K562 (cell line): ENCODE measurements around the gene ADNP. TPM values are rescaled to one million over a fixed set of nuclear protein-coding genes. Genes with fewer than 3 reads are reported as not detected.

Source experiments
- BRF1 ChIP-seq: IDR thresholded peaks from 3 replicates; pipeline ENCODE4 v1.6.1; 2011; ENCODE audit warnings: borderline replicate concordance, mild to moderate bottlenecking; ENCODE audit not compliant: insufficient read length; ENCODE audit errors: extremely low read depth
- ETV1 ChIP-seq: fragments of 450-650 bp; conservative IDR thresholded peaks from 2 replicates; pipeline ENCODE4 v1.6.1; 2016; ENCODE audit warnings: missing genetic modification characterization, control low read depth, low read depth, missing compliant biosample characterization
- FOXJ3 ChIP-seq: sonication (generic); formaldehyde crosslinking; IDR thresholded peaks from 2 replicates; pipeline ENCODE4 v1.4.0; 2020; ENCODE audit warnings: mild to moderate bottlenecking, missing genetic modification reagents
- KAT7 ChIP-seq: sonication (generic); formaldehyde crosslinking; IDR thresholded peaks from 2 replicates; pipeline ENCODE4 v1.8.0; 2022; ENCODE audit warnings: missing genetic modification reagents, mild to moderate bottlenecking, borderline replicate concordance
- PHF20 ChIP-seq: fragments of 450-650 bp; IDR thresholded peaks from 2 replicates; pipeline ENCODE4 v1.6.1; 2018; ENCODE audit not compliant: partially characterized antibody
- PHF21A ChIP-seq: fragments of 450-650 bp; IDR thresholded peaks from 2 replicates; pipeline ENCODE4 v1.6.1; 2017; ENCODE audit warnings: low read depth, borderline replicate concordance
- RBBP5 ChIP-seq: fragments of 200-600 bp; sonication (generic); IDR thresholded peaks from 2 replicates; pipeline ENCODE4 v1.6.1; 2012; ENCODE audit warnings: borderline replicate concordance, mild to moderate bottlenecking, low read length, control low read depth, inconsistent platforms; ENCODE audit not compliant: insufficient read depth, poor library complexity, severe bottlenecking
- RBM39 ChIP-seq: fragments of 200-400 bp; formaldehyde crosslinking; optimal IDR thresholded peaks from 2 replicates; pipeline ENCODE3; 2018; ENCODE audit warnings: low read depth, low read length
- RFX1 ChIP-seq: fragments of 450-650 bp; IDR thresholded peaks from 2 replicates; pipeline ENCODE4 v1.6.1; 2016; ENCODE audit warnings: mild to moderate bottlenecking, moderate library complexity
- RREB1 ChIP-seq: fragments of 250-450 bp; sonication (Bioruptor Pico); IDR thresholded peaks from 2 replicates; pipeline ENCODE4 v1.4.0; 2020
- STAG1 ChIP-seq: sonication (generic); formaldehyde crosslinking; IDR thresholded peaks from 2 replicates; pipeline ENCODE4 v1.5.0; 2020; ENCODE audit warnings: missing genetic modification reagents, borderline replicate concordance
- ZBTB1 ChIP-seq: sonication (generic); formaldehyde crosslinking; IDR thresholded peaks from 2 replicates; pipeline ENCODE4 v1.8.1; 2023; ENCODE audit warnings: missing genetic modification reagents, low read depth, mild to moderate bottlenecking, borderline replicate concordance
- ZEB2 ChIP-seq: fragments of 450-650 bp; IDR thresholded peaks from 2 replicates; pipeline ENCODE4 v1.6.1; 2016
- ZNF133 ChIP-seq: fragments of 250-450 bp; sonication (Bioruptor Pico); IDR thresholded peaks from 2 replicates; pipeline ENCODE4 v1.4.0; 2020; ENCODE audit warnings: mild to moderate bottlenecking
- ZNF217 ChIP-seq: sonication (generic); formaldehyde crosslinking; IDR thresholded peaks from 2 replicates; pipeline ENCODE4 v1.8.0; 2022; ENCODE audit warnings: mild to moderate bottlenecking, missing genetic modification reagents
- ZNF280B ChIP-seq: fragments of 250-450 bp; sonication (Bioruptor Pico); IDR thresholded peaks from 2 replicates; pipeline ENCODE4 v1.5.1; 2021; ENCODE audit warnings: mild to moderate bottlenecking
- ZNF316 ChIP-seq: fragments of 450-650 bp; IDR thresholded peaks from 2 replicates; pipeline ENCODE4 v1.6.1; 2016
- ZNF347 ChIP-seq: fragments of 450-650 bp; formaldehyde crosslinking; IDR thresholded peaks from 2 replicates; pipeline ENCODE4 v1.4.0; 2020; ENCODE audit warnings: low read depth, mild to moderate bottlenecking, moderate library complexity
- ZNF408 ChIP-seq: fragments of 250-450 bp; sonication (Bioruptor Pico); IDR thresholded peaks from 2 replicates; pipeline ENCODE4 v1.4.0; 2020; ENCODE audit warnings: low read depth, mild to moderate bottlenecking, moderate library complexity
- ZNF41 ChIP-seq: fragments of 250-450 bp; sonication (Bioruptor Pico); conservative IDR thresholded peaks from 2 replicates; pipeline ENCODE4 v1.4.0; 2020; ENCODE audit warnings: mild to moderate bottlenecking
- ZNF583 ChIP-seq: fragments of 250-450 bp; sonication (Bioruptor Pico); IDR thresholded peaks from 2 replicates; pipeline ENCODE4 v1.4.0; 2020
- polyA plus RNA-seq, 8 experiments: library from polyadenylated mRNA; depleted of rRNA in 4 of 8; stranded (reverse) in 5 of 8; unstranded in 3 of 8; fragments of >200 nt; fragmentation: Nextera tagmentation in 2 of 8; fragmentation: Illumina TruSeq in 1 of 8; extraction: Ambion mirVana in 2 of 8; extraction: Trizol in 1 of 8; gene quantifications; 2 replicates each; pipeline versions ENCODE4 v1.2.1 to v1.2.3, GENCODE V29; 2011 to 2014; ENCODE audit warnings: inconsistent platforms in 1 of 8, missing spikeins in 1 of 8
- total RNA-seq, 7 experiments: library from RNA; depleted of rRNA in 6 of 7; stranded (reverse); fragments of >200 nt in 6 of 7; fragmentation: Illumina TruSeq in 2 of 7; extraction: Trizol in 2 of 7; gene quantifications; 2 replicates each; pipeline versions ENCODE4 v1.2.1 to v1.2.3, GENCODE V29; 2011 to 2021; ENCODE audit warnings: low replicate concordance in 1 of 7
- TF ChIP-seq, protein P1 (sequence below): sonication (generic); formaldehyde crosslinking; IDR thresholded peaks from 2 replicates; pipeline ENCODE4 v1.8.1; 2023; ENCODE audit warnings: mild to moderate bottlenecking, missing genetic modification reagents

Gene ADNP
- total and polyA plus RNA-seq, 9 of the 15 experiments (the other 6 are each of a cell fraction or from before 2014, with no cell fraction given): 17.8 to 59.9 (median 25.3) TPM

GRCh38 chr20:50903353-50904051 is 27.7 kb downstream of the ADNP start (continued):
- TF ChIP-seq RBM39: no peak
- no peak for TF ChIP-seq STAG1 (CRISPR knock-in tag)
- no peak for TF ChIP-seq RFX1
- TF ChIP-seq ZNF347: no peak
- no peak for TF ChIP-seq RREB1 (CRISPR knock-in tag)
- TF ChIP-seq, protein P1, sequence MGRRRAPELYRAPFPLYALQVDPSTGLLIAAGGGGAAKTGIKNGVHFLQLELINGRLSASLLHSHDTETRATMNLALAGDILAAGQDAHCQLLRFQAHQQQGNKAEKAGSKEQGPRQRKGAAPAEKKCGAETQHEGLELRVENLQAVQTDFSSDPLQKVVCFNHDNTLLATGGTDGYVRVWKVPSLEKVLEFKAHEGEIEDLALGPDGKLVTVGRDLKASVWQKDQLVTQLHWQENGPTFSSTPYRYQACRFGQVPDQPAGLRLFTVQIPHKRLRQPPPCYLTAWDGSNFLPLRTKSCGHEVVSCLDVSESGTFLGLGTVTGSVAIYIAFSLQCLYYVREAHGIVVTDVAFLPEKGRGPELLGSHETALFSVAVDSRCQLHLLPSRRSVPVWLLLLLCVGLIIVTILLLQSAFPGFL (CRISPR knock-in tag): no peak
- TF ChIP-seq ZNF280B: no peak
- TF ChIP-seq ZNF408 (CRISPR knock-in tag): no peak
- TF ChIP-seq BRF1: no peak
- TF ChIP-seq KAT7 (CRISPR knock-in tag): no peak
- no peak for TF ChIP-seq ZBTB1
- no peak for TF ChIP-seq ZNF217
- TF ChIP-seq ZNF583 (CRISPR knock-in tag): no peak
- TF ChIP-seq ZNF133 (CRISPR knock-in tag): no peak
- peak; percentile 93 for TF ChIP-seq ZNF316
- TF ChIP-seq PHF20: no peak
- peak; percentile 53; the same call in 1 of the 2 replicates for TF ChIP-seq ZEB2
- no peak for TF ChIP-seq RBBP5
- no peak for TF ChIP-seq ZNF41 (CRISPR knock-in tag)
- no peak for TF ChIP-seq ETV1 (tag)
- no peak for TF ChIP-seq FOXJ3 (CRISPR knock-in tag)
- TF ChIP-seq PHF21A: 0 out of 2 replicates have a peak, but pooled peaks have one; percentile 14
